GM12874 (cell line): ENCODE measurements around the gene FHIP2A.

ENCODE experiments used
- TF ChIP-seq, protein P1 (sequence below): IDR thresholded peaks from 2 replicates; pipeline ENCODE4 v1.5.1; 2011; ENCODE audit warnings: low read depth, mild to moderate bottlenecking, control low read depth, low read length, moderate library complexity; ENCODE audit not compliant: insufficient read depth

FHIP2A gene

DNA sequence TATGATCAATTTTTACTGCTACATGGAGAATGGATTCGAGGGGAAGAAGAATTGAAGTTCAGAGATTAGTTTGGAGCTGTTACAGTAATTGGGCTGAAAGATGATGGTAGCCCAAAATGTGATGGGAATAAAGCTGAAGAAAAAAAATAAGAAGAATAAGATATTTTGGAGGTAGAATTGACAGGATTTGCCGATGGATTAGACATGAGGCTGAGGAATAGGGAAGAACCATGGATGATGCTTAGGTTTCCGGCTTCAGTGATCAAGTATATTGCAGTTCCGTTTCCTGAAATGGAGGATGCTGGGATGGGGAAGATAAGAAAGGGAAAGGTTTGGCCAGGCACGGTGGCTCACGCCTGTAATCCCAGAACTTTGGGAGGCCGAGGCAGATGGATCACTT lies 38.9 kb upstream of the FHIP2A start:
- TF ChIP-seq, protein P1, sequence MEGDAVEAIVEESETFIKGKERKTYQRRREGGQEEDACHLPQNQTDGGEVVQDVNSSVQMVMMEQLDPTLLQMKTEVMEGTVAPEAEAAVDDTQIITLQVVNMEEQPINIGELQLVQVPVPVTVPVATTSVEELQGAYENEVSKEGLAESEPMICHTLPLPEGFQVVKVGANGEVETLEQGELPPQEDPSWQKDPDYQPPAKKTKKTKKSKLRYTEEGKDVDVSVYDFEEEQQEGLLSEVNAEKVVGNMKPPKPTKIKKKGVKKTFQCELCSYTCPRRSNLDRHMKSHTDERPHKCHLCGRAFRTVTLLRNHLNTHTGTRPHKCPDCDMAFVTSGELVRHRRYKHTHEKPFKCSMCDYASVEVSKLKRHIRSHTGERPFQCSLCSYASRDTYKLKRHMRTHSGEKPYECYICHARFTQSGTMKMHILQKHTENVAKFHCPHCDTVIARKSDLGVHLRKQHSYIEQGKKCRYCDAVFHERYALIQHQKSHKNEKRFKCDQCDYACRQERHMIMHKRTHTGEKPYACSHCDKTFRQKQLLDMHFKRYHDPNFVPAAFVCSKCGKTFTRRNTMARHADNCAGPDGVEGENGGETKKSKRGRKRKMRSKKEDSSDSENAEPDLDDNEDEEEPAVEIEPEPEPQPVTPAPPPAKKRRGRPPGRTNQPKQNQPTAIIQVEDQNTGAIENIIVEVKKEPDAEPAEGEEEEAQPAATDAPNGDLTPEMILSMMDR: no peak

DNA sequence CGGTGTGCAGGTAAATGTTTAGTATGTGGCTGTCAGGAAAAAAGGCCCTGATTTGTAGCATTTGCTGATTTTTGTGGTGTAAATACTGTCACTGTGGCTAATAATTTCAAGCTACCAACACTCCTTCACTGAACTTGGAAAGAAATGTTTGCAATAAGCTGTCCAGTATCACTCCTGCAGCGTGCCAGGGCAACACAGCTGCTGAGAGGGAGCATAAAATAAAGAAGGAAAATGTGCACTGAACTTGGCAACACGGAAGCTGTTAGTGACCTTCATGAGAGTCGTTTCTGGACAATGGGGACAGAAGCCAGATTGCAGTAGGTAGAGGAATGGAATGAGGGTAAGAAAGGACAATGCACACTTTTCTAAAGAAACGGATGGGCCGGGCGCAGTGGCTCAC lies 37.9 kb upstream of the FHIP2A start:
- TF ChIP-seq, protein P1: no peak

DNA sequence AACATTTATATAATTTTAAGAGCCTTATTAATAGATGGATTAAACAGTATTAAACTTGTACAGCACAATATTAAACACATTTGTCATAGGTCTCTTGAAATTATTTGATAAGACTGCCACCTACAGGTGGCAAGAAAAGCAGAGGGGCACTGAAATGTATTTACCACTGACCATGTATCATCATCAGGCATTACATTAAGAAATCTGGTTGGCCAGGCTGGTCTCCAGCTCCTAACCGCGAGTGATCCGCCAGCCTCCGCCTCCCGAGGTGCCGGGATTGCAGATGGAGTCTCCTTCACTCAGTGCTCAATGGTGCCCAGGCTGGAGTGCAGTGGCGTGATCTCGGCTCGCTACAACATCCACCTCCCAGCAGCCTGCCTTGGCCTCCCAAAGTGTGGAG lies 35.1 kb upstream of the FHIP2A start:
- TF ChIP-seq, protein P1: peak; percentile 30; the same call in 1 of the 2 replicates

DNA sequence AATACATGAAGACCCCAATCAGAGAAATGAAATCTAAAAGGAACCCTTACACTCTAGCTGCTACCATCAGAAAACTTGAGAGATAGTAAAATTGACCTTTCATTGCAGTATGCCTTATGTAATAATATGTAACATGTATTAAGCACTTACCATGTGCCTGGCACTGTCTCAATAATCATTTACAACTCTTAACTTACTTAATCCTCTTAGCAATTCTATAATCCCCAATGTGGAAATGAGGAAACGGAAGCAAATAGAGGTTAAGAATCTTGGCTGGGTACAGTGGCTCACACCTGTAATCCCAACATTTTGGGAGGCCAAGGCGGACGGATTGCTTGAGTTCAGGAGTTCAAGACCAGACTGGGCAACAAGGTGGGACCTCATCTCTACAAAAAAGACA lies 29.8 kb upstream of the FHIP2A start:
- TF ChIP-seq, protein P1: no peak

DNA sequence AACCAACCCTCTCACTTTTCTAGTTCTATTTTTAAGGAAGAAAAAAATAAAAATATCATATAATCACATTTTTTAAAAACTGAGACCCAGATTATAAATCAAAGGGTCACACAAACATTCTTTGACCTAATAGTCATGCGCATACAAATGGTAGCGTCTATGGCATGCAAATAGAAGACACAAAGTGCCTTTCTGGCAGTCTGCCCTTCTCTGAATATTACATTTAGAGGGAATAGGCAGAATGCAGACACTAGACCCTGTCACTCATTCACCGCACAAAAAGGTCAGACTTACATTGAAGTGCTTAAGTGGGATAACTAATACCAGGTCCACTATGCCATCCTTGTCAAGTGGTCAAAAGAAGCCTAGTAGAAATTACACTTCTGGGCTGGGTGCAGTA lies 26.5 kb upstream of the FHIP2A start:
- TF ChIP-seq, protein P1: no peak

DNA sequence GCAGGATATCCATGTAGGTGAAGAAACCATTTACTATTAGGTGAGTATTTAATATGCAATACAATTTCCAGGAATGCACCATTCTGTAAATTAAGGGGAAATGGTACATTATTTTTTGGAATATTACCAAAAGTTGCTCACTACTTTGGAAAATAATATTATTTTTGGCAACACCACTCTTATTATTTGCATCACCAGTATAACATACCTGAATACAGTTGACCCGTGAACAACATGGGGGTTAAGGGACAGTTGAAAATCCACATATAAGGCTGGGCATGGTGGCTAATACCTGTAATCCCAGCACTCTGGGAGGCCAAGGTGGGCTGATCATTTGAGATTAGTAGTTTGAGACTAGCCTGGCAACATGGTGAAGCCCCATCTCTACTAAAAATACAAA lies 21.2 kb upstream of the FHIP2A start:
- TF ChIP-seq, protein P1: no peak

DNA sequence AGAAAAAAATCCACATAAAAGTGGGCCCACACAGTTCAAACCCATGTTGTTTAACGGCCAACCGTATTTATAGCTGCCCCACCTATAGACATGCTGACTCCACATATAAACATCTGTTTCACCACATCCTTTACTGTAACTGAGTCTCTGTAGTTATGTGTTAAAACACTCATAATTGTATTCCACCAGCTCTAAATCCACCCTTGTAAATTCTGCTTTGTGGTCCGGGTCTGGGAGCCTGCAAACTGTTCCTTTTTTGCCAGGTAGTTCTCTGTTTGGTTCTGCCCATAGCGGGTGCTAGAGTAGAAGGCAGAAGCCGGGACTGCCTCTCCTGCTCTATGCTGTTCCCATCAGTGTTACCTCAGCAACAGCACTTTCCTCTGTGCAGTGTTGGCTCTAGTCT lies 20.2 kb upstream of the FHIP2A start:
- TF ChIP-seq, protein P1: no peak

DNA sequence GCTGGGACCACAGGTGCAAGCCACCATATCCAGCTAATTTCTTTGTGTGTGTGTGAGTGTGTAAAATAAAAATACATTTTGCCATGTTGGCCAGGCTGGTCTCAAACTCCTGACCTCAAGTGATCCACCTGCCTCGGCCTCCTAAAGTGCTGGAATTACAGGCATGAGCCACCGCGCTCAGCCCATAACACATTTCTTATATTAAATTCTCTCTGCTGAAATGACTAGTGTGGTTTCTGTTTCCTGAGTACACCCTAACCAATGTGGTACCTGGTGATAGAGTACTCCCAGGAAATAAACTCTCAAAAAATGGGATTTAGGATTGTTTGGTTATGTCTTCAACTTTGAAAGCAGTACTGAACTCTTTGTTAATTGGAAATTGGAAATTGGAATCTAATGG lies 19.4 kb upstream of the FHIP2A start:
- TF ChIP-seq, protein P1: no peak
